Limb (tissue), 2 donors: Measurements from ENCODE around the gene SLBP.
A peak's percentile ranks its signal among the peaks of the same experiment; 100 is the strongest.

ENCODE experiments used
- DNase-seq, 2 donors: peaks; one replicate each; pipeline ENCODE4 v3.0.0-alpha.2; 2016; ENCODE audit errors: extremely low spot score in 2 of 2

The SLBP gene

GRCh38 chr4:1727117-1728031, 15.3 kb upstream of the SLBP start:
- no peak for DNase-seq

- peak; percentile 57 to 91 for DNase-seq
Observed at GRCh38 chr4:1726146-1726934, 14.2 kb upstream of the SLBP start.

GRCh38 chr4:1725521-1725920, 13.4 kb upstream of the SLBP start:
- no peak for DNase-seq

- DNase-seq = no peak
Observed at GRCh38 chr4:1723131-1723801, 11.1 kb upstream of the SLBP start.

- DNase-seq = no peak
Observed at GRCh38 chr4:1722551-1723118, 10.5 kb upstream of the SLBP start.

- DNase-seq = no peak
Observed at GRCh38 chr4:1721666-1722550, 9.8 kb upstream of the SLBP start.

GRCh38 chr4:1721003-1721665, 9.0 kb upstream of the SLBP start, which contains the start of the genes TACC3 and TMEM129:
TSS of gene TACC3 (plus strand) at chr4:1721521. CDS start at chr4:1723422, 1,901 bp downstream.
TSS of gene TMEM129 (minus strand) at chr4:1721323. CDS start at chr4:1720837, 486 bp downstream.
- DNase-seq = peak; percentile 92 to 99

- DNase-seq = no peak
Observed at GRCh38 chr4:1720163-1720983, 8.3 kb upstream of the SLBP start.

- DNase-seq = no peak
Observed at GRCh38 chr4:1718095-1718850, 6.2 kb upstream of the SLBP start.

- no peak for DNase-seq
Observed at GRCh38 chr4:1717129-1718094, 5.3 kb upstream of the SLBP start.

GRCh38 chr4:1716065-1716945, 4.2 kb upstream of the SLBP start:
- DNase-seq = no peak

GRCh38 chr4:1715002-1715758, 3.1 kb upstream of the SLBP start:
- no peak for DNase-seq

GRCh38 chr4:1714303-1715001, 2.3 kb upstream of the SLBP start:
- DNase-seq = no peak

GRCh38 chr4:1713003-1713851, 1.1 kb upstream of the SLBP start:
- DNase-seq = no peak
